HG02981 (cell line): ENCODE results near the gene SND1.
"Not testable (repeated sequence)": the region's sequence is repeated elsewhere in the genome, so short reads cannot be mapped to it uniquely, and the experiment has no call there.

Source experiments
- ATAC-seq: cut with Tn5 transposase; IDR thresholded peaks from one replicate; pipeline ENCODE4 v1.9.1; 2021; ENCODE audit warnings: mild to moderate bottlenecking, moderate library complexity; ENCODE audit not compliant: unreplicated experiment

Gene SND1

DNA sequence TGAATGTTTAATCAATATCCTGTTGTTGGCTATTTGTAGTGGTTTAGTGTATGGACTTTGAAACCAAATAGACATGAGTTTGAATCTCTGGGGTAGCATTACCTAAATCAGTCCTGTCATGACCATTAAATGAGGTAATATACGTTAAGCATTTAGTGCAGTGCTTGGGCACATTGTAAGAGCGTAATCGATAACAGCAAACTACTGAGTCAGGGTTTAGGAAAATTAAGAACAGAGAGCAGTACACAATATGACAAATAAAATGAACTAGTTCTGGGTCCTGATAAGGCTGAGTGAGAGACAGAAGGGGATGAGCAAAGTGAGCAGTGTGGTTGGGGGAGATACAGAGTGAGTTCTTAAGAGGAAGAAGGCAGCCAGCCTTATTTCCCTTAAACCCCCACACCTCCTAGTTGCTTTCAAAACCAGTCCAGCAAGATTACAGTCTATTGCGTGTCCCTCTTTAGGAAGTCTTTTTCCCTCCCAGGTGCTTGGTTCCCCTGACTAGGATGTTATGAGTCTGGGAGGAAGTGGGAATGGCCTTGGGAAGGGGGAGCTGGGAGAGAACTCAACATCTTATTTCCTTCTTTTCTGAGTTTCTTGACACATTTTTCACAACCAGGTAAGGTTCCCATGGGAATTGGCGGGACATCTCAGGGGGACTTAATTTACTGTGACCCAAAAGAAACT, 171.0 kb downstream of the SND1 start:
- no peak for ATAC-seq

DNA sequence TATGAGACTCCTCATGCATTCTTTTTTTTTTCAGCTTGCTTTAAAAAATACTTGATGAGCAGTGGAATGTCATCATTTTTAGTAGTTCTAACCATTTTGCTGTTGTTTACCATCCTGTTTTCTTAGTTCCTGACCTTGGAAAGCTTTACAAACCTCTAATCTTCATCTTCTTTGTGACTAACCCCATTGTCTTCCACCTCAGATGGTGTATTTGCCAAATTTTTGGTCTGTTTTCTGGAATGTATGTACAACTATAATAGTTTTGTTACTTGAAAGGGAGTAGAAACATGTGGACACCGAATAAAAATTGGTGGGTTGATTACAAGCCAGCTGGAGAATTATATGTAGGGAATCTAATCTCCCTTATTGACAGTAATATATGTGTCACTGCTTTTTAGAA, 172.7 kb downstream of the SND1 start:
- ATAC-seq: no peak

- ATAC-seq: peak; percentile 58
These were observed 177.0 kb downstream of the SND1 start for GRCh38 chr7:127828843-127829500.

GRCh38 chr7:127831318-127832219, 179.6 kb downstream of the SND1 start:
- no peak for ATAC-seq

DNA sequence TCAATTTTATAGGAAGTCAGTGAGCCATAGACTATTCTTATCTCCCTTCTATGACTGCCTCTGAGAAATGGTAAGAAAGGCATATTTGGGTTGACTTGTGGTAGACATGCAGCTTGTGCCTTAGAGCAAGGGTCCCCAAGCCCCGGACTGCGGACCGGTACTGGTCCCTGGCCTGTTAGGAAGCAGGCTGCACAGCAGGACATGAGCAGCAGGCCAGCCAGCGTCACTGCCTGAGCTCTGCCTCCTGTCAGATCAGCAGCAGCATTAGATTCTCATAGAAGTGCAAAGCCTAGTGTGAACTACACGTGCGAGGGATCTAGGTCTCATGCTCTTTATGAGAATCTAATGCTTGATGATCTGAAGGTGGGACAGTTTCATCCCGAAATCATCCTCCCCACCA, 180.6 kb downstream of the SND1 start:
- no peak for ATAC-seq

DNA sequence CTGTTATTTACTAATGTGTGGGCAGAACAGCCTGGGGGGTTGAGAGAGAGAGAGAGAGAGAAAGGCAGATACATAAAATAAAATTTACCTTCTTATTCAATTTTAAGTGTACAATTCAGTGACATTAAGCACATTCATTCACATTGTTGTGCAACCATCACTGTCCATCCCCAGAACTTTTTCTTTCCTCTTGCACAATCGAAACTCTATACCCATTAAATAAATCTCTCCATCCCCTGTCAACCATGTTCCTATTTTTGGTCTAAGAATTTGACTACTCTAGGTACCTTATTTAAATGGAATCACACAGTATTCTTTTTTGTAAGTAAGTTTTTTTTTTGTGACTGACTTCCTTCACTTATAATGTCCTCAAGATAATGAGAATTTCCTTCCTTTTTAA, 181.6 kb downstream of the SND1 start:
- no peak for ATAC-seq

- ATAC-seq: no peak
These were observed 183.7 kb downstream of the SND1 start for GRCh38 chr7:127835679-127836078.

GRCh38 chr7:127837816-127838410, 185.9 kb downstream of the SND1 start:
- not testable (repeated sequence) for ATAC-seq

GRCh38 chr7:127838816-127839415, 186.9 kb downstream of the SND1 start:
- ATAC-seq: no peak

GRCh38 chr7:127840226-127840951, 188.4 kb downstream of the SND1 start:
- no peak for ATAC-seq

DNA sequence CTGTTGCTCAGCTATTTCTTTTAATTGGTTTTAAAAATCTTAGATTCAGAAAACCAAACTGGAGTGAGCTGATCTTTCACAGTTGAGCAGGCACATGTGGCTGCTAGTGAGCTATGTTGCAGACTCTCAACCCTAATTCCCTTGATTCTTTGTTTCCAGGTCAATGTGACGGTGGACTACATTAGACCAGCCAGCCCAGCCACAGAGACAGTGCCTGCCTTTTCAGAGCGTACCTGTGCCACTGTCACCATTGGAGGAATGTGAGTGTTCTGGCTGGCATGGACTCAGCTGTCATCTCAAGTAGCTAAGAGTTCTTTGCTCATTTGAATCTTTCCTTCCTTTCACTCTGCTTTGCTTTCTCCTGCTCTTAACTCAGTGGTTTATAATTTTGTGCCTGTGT, 192.2 kb downstream of the SND1 start:
- ATAC-seq: no peak

DNA sequence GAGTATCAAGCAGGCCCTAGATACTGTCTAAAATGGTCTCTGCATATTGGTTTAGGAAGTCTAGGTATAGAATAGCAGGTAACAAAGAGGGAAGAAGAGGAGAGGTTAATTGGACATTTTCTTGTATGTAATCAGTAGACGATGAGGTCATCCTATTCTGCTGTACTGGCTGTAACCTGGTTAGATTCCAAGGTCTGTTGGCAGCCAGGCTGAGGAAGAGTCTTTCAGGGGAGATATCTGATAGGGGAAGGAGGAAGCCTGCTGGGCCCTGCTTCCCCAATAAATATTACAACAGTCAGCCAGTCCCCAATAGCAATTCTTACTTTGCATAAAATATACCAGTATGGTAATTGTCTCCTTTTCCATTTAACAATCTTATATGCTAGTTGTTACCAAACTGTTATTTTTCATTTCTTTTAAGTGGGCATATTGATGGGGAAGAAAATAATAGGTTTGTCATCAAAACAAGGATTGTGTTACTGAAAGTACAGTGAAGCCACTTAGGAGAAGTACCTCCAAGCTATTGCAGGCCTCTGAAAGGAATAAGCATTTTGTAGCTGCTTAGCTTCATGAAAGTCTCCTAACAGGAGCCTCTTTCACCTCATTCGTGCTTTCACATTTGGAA, 192.8 kb downstream of the SND1 start:
- ATAC-seq: no peak

DNA sequence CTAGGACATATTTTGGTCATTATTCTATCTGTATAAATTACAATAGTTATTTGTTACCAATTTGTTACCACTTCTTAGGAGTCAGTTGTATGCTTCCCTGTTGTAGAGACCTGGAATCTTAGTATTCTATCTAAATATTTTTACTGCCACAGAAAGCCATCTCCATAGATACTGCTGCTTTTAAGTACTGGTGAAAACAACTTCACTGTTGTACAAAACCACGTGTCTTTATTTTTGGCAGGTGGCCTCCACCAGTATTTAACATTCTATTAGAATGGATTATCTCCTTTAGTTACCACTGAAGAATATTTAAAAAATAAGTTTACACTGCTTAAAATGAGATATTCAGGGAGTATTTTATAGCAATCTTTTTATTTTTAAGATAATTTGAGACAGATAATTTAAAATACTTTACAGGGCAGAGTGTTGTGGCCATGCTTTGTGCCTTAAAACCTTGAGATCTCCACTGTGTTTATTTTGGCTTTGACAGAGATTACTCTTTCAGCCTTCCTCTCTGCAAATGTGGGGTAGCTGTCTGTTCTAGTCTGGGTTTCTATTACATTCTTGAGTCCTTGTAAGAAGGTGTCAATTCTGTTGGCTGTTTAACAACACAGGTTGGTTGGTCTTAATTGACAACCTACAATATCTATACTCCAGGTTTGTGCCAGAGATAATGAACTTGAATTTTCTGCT, 193.7 kb downstream of the SND1 start:
- no peak for ATAC-seq

GRCh38 chr7:127847641-127848040, 195.6 kb downstream of the SND1 start:
- ATAC-seq: no peak

DNA sequence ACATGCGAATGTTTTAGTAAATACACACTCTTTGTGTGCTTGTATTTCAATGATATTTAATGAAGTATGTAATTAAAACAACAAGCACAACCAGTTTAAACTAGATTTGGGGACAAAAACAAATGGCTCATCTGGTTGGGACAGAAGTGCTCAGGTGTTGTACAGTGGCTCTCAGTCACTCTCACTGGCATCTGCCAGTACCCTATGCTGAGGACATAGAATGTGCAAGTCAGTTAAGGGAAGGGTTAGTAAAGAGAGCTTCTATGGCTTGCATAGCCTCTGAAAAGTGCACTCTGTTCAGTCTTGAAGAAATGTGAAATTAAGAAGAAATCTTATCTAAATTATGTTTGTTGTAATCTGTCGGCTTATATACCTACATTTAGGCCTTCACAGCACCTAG, 196.2 kb downstream of the SND1 start:
- no peak for ATAC-seq

DNA sequence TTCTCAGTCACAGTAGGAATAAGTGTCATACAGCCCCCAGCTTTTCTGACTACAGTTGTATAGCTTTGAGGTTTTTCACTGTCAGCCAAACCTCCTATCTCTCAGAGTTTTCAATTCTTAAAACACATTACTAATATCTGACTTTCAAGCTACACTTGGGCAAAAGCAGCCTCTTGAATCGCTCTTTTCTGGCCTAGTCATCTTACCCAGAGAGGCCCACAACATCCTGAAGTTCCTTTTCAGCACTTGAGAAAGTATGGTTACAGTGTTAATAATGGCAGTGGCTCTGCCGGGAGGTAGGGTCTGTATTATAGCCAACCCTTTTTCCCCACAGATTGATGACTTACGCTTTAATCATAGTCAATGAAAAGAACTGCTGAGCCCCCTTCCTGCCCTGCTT, 198.2 kb downstream of the SND1 start:
- ATAC-seq: no peak

- ATAC-seq: no peak
These were observed 202.4 kb downstream of the SND1 start for GRCh38 chr7:127854383-127854782.

- ATAC-seq: no peak
These were observed 205.5 kb downstream of the SND1 start for GRCh38 chr7:127857464-127857841.
